IPS-NIHi7 (cell line): Measurements from ENCODE around the gene ATF3.
"Not testable (repeated sequence)": the region's sequence is repeated elsewhere in the genome, so short reads cannot be mapped to it uniquely, and the experiment has no call there.

ENCODE experiments used
- DNase-seq: peaks from one replicate; pipeline ENCODE4 v3.0.0; 2012; ENCODE audit warnings: mixed read lengths; ENCODE audit errors: extremely low spot score

ATF3 gene

DNA sequence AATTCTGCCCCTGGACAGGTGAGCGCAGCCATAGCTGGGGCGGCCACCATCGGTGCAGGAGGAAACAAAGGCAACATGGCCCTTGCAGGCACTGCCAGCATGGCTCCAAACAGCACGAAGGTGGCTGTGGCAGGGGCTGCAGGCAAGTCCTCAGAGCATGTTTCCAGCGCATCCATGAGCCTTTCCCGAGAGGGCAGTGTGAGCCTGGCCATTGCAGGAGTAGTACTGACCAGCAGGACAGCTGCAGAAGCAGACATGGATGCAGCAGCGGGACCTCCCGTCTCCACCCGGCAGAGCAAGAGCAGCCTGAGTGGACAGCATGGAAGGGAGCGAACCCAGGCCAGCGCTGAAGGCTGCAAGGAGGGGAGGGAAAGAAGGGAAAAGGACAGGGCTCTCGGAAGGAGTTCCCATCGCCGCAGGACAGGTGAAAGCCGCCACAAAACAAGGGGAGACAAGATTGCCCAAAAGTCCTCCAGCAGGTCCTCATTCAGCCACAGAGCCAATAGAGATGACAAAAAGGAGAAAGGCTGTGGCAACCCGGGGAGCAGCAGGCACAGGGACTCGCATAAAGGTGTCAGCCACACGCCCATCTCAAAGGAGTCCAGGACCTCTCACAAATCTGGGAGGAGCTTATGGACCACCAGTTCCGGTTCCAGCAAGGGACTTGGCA, 17.4 kb downstream of the ATF3 start:
- no peak for DNase-seq

DNA sequence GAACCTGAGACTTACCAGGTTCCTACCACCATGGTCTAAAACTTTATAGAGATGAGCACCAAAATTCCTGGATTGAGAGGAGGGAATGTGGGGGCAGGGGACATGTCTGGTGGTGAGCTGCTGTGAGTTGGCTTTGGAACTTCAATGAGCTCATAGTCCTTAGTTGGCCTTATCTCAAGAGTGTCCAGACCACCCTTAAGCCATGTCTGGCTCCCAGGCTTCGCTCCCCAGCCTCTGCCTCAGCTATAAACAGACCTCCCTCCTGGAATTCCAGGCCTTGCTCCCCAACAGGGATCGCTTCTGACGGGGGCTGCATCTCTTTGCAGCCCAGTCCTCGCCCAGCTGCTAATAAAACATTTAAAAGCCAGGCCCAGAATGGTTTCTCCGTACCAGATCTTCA, 19.5 kb downstream of the ATF3 start:
- DNase-seq: no peak

DNA sequence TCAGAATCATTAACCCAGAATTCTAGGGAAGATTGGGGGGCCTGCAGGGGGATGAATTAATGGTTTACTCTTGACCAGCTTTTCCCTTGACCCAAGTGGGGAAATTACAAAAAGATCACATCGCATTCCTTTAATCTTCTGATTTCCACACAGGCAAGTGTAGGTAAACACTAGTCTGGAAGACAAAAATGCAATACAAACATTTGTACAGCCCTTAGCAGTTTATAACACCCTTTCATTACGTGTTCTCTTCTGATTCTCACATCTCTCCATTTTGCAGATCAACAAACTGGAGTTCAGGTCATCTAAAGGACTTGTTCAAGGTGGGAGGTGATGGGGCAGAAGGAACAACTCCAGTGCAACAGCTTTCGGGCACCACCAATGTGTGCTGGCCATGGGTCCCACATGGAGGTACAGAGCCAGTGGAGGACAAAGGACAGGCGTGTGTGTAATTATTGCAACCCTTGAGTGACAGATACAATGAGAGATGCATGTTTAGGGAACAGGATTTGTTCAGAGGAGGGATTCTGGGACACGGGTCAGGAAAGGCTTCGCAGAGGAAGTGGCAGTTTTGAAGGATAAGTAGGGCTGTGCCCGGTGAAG, 20.4 kb downstream of the ATF3 start:
- no peak for DNase-seq

DNA sequence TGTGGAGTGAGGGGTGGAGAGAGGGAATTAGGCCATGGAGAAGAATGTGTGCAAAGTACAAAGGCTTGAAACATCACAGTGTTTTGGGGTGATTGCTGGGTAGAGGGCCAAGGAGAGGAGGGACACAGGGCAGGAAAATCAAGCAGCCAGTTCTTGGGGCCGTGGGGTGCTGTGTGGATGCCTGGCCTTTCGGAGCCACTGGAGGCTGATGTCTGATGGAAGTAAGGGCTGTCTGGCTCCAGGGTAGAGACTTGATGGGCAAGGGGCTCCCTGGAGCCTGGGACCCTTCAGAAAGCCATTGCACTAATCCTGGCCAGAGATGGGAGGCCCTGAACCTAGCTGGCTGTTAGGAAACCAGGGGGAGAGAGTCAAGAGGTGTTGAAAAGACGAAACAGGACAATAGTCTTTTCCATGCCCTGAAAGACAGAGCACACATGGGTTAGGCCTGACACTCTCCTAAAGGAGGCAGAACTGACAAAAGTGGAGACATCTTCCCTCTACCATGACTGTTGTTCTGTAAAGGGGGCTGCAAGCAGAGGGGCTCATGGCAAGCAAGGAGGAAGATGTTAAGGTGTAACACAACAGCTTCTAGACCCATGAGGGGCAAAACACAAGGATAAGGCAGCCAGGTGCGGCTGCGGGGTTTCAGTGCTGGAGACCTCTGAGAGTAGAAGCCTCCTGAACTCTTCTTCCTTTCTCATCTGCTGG, 21.0 kb downstream of the ATF3 start:
- no peak for DNase-seq

DNA sequence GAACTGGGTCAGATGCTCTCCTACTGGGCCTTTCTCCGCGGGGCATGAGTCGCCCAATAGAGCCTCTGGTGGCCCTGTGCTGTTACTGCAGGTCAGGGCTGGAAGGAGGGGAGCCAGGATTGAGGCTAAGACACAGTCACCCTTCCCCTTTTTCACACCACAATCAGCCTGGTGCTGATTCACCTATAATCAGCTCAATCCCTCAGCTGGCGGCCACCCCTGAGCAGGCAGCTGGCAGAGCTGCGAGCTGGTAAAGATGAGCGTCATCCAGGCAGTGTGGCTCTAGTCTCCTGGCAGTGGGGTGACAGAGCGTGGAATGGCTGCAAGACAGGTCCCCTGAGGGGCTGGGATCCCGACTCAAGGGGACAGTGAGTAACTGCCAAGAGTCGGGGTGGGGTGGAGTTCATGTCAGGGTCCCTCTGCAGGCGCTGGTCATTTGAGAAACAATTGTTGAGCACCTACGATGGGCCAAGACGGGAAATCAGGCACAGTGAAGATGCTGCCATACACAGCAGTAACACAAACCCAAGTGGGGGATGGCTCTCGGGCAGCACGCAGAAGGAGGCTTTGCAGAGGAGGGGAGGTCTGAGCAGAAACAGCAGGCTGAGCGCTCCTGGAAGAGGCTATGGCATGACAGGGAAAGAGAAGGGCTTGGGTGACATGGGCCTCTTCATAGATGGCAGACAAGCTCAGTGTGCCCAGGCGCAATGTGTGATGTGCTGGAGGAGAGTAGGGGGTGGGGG, 21.8 kb downstream of the ATF3 start:
- DNase-seq: peak; percentile 87

DNA sequence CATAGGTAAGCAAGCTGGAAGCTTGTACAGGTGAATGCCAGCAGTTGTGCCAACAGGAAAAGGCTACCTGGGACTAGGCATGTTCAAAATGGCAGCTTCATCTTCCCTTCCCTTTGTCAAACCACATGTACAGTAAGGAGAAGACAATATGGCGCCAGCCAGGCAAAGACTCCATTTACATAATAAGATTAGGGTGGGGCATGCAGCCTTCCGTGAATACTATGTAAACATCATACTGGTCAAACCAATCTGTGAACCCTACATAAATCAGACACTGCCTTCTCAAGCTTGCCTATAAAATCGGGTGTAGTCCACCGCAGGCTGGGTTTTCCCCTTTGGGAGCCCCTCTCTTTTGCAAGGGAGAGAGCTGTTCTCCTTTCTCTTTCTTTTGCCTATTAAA, 24.6 kb downstream of the ATF3 start:
- DNase-seq: no peak

DNA sequence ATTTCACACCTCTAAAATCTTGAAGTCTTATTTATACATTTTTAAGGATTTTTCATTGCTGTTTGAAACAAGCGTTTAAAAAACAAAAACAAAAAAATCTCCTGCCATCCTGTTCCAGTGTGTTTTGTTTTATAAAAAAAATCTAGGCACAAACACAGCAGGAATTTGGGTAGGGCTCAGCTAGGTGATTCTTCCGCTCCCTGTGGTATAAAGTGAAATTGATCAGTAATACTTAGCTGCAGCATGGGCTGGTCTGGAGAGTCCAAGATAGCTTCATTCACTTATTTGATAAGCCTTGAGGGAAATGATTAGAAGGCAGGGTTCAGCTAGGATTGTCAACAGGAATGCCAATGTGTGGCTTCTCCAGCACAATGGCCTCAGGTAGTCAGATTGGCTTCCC, 25.7 kb downstream of the ATF3 start:
- no peak for DNase-seq

DNA sequence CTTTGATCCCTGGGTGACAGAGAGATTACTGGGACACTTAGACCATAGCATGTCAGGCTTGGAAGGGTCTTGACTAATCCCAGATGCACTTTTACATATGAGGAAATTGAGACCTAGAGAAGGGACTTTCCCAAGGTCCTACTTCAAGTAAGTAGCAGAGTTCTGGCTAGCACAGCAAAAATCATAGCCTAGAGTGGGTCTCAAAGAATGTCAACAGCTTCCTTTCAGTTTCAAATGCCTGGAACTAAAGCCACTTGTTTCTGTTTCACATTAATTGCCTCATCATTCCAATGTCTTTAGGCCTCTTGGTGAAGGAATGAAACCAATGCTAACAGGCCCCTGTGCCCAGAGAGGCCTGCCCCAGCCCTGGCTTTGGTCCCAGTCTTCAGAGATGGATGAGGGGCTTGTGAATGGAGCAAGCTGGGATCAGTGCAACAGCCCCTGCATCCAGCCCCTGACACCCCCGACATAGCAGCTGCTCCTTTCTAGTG, 26.6 kb downstream of the ATF3 start:
- no peak for DNase-seq

DNA sequence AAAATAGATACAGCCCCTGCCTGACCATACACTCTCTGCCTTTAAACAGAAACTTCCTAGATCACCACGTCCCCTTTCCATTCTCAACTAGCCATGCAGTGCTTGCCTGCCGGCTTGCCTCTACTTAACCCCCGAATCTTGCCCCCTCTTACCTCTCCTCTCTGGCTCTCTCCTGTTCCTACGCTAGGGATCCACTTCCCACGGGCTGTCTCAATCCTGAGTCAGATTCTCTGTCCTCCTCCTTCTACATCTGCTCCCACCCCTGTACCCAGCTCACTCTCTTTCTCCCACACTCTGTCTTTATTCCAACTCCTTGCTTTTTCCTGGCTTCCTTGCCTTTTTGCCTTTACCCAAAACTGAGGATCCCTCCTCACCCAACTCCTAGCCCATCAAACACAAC, 29.3 kb downstream of the ATF3 start:
- no peak for DNase-seq

DNA sequence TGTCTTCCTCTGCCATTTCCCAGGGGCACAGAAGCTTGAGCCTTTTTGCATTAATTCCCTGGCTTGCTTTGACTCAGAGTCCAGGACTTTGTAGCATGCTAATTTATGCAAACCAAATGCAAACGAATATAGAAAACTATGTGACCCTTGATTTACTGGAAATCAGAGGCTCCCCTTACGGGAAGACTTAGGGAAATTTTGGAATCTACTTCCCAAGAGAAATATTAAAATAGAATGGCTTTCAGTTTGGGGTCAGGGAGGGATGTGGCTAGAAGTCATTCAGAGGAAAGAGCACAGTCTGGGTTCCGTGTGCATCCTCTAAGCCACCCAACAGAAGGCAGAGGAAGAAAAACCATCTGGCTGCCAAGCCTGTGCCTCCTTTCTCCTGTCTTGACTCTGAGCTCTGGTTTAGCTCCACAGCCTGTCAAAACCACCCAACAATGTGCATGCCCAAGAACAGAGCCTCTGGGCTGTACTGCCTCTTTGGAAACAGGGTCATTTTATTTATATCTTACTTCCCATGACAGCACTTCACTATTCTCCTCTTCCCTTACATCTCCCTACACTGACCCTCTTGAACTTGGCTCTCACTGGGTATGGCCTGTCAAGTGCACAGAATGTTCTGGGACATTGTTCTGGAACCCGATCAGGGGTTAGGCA, 30.1 kb downstream of the ATF3 start:
- DNase-seq: no peak

DNA sequence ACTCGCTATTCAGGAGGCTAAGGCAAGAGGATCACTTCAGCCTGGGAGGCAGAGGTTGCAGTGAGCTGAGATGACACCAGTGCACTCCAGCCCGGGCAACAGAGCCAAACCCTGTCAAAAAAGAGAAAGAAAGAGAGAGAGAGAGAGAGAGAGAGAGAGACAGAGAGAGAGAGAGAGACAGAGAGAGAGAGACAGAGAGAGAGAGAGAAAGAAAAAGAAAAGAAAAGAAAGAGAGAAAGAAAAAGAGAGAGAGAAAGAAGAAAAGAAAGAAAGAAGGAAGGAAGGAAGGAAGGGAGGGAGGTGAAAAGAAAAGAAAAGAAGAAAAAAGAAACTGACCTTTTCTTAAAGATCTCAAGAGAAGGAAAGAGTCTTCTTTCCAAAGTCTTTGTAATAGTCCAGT, 31.0 kb downstream of the ATF3 start:
- not testable (repeated sequence) for DNase-seq

DNA sequence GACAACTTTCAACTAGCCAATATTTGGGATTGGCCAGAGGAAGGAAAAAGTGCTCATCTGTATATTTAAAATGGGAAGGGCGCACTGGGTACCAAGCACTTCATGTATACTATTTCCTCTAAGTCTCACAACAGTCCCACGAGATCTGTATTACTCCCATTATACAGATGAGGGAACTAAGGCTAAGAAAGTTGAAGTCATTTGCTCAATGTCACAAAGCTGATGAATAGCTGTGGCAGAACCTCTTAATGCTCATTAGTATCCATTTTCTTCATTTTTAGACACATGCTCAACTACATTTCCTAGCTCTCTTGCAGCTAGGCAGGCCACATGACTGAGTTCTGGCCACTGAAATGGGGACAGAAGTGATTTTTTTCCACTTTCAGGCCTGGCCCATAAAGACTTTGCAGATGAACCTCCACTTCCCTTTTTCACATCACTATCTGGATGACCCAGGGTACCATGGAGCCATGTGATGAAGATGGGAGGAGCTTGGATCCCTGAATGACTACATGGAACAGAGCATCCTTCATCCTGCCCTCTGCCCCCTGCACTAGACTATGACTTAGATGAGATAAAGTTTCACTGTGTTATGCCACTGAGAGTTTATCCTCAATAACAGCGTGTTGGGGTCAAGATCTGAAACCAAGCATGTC, 31.8 kb downstream of the ATF3 start:
- no peak for DNase-seq

DNA sequence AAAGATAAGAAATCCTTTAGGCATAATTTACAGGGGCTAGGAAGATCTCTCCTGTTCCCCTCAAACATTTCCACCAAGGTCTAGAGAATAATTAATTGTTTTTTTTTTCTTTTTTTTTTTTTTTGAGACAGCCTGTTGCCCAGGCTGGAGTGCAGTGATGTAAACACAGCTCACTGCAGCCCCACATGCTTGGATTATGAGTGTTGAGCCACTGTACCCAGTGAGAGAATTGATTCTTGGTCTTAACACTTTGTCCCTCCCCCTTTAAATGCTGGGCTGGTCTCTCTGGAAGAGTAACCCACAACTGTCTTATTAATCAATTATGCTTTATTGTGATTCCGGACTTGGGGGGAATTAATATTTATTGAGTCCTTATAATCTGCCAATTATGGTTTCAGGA, 33.4 kb downstream of the ATF3 start:
- DNase-seq: no peak

DNA sequence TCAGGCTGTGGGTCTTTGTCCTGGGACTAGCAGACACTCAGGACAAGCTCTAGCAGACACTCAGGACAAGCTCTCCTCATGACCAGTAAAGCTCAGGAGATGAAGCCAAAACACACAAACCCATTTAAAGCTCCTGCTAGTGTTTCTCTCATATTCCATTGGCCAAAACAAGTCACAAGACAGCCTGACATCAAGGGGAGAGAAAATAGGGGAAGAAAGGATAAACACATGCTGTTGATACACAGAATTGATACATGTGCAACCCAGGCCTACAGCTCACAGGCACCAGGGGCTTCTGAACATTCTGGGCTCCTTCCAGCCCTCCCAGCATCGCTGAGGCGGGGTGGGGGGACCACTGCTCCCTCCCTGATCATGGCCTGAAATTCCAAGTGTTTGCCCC, 35.3 kb downstream of the ATF3 start:
- DNase-seq: no peak

DNA sequence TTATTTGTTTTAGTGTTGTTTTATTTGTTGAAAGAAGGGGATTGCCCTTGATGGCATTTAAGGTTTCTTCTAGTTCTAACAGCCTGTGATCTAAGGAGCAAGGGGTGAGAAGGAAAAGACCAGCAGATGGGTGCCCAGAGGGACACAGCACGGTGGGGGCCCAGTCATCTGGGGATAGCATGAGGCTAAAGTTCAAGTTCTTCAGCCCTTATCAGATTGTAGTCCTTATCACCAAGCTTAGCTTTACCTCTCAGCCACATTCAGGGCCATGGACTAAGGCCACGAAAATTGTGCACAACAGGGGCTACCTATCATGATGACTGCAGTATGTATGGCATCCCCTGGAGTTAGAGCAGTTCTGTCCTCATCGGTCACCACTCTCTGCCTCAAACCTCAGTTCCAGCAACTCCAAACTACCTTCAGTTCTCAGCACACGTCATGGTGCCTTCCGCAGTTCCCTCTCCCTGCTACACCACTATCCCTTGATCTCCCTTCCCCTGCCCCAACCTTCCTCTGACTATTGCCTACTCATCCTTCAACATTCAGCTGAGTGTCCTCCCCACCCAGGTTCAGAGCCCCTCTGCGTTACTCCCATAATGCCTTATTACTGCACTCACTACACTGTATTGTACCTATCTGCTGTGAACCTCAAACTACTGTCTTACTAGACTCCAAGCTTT, 36.4 kb downstream of the ATF3 start:
- DNase-seq: no peak

DNA sequence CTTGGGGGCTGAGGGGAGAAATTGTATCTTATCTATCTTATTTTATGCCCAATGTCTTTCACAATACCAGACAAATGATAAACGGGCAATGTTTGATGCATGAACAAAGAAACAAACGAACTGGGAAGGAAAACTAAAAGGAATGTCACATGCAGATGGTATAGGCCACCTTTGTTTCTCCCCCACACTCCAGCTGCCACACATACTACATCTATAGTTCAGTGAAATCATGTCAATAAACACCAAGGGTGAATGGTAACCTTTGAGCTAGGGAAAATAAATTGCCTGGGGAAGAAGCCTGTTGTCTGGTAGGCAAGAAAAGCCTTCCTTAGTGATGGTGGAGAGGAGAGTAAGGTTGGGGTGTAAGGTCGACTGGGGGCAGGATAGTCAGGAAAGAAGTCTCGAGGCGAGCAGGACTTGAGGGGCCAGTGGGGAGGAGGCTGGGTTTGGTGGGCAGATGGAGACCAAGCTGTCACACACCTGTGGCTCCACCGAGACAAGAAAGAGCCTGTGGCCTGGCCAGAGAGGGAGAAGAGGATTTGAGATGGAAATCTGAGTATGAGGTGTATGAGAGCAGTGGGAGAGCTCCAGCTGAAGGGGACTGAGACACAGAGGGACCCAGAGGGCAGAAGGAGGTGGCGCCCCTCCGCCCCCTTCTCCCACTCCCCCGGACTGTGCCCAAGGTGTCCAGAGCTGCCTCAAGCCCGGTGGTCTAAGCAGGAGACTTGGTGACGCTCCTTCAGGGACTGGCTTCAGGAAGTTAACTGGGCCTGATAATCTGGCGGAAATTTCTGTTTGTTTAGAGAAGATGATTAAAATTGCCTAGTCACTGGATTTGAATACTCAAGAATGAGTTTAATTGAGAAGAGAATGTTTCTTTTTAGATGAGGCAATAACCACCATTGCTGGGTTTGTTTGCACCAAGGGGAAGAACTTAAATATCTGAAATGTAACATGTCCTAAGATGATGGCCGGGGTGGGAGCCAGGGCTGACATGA, 37.3 kb downstream of the ATF3 start:
- no peak for DNase-seq

DNA sequence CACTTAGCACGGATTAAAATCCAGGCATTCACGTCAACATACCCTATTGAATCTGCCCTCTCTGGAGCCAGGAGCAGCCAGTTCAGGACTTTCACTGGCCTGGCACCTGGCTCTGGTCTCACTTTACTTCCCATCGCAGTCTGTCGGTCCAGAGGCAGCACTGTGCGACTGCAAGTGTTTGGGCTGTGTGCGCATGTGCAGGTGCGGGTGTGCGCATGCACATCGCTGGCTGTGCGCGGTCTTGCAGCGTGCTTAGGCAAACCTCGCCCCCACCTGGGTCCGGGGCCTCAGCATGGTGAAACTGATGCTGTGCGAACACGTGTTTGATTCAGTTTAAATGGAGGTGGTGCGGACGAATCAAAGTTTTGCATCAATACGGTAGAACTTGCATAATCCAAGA, 38.0 kb downstream of the ATF3 start:
- no peak for DNase-seq

DNA sequence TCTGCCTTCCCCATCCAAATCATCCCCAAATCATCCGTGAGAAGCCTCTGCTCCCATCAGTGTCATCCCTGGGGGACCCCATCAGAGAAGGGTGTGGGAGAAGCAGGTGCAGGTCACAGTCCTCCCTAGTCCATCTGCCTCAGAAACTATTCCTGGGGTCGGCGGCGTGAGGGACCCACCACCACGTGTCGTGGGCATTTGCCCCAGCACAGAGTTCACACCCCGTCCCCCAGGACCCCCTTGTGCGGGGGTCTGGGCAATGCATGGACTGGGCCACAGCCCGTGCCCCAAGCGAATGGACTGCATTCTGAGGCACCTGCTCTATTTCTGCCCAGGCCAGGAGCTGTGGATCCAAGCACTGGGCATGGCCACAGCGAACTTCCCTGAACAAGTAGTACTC, 38.4 kb downstream of the ATF3 start:
- no peak for DNase-seq

DNA sequence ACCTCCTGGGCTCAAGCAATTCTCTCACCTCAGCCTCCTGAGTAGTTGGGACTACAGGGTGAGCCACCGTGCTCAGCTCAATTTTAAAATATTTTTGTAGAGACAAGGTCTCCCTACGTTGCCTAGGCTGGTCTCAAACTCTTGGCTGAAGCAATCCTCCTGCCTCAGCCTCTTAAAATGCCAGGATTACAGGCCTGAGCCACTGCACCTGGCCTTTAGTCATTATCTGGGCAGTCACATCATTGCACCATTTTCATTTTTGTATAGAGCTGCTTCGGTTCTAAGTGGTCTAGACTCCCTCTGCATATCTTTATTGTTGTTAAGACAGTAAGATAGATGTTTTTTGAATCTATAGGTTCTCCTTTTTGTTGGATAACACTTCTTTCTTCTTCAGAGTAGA, 39.9 kb downstream of the ATF3 start:
- DNase-seq: no peak

DNA sequence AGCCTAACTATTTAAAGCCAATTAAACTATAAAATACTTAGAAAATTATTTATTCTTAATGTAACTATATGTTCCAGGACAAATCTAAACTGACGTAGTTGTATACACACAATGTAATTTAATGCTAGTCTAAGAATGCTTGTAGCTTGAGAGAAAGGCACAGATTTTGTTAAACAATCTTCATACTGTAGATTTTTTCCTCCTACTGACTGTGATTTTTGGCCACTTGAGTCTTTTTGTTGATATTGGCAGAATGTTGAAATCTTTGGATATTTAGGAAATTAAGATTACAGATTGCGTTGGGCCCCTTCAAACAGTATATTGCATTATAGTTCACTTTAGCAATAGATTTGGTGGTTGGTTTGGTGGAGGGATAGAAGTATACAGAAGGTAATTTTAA, 40.5 kb downstream of the ATF3 start:
- DNase-seq: no peak
